Mesothelial cell of epicardium (in vitro differentiated cells): ENCODE results near the gene FAM184A. TPM values are rescaled to one million over a fixed set of nuclear protein-coding genes. Genes with fewer than 3 reads are reported as not detected.

Experiments used
- DNase-seq, 2 experiments: peaks; one replicate each; pipeline ENCODE4 v3.0.0; 2021; ENCODE audit warnings: low spot score in 2 of 2; ENCODE audit not compliant: unreplicated experiment in 2 of 2
- H3K27ac Mint-ChIP-seq: 2 replicates; pipeline ENCODE4 v1.8.0; 2021; ENCODE audit warnings: mixed read lengths
- H3K27me3 Mint-ChIP-seq: 2 replicates; pipeline ENCODE4 v1.8.0; 2021; ENCODE audit warnings: low read depth, mixed read lengths
- H3K36me3 Mint-ChIP-seq: 2 replicates; pipeline ENCODE4 v1.8.0; 2021; ENCODE audit warnings: mixed read lengths
- H3K4me1 Mint-ChIP-seq: 2 replicates; pipeline ENCODE4 v1.8.0; 2021; ENCODE audit warnings: mixed read lengths
- H3K4me3 Mint-ChIP-seq: 2 replicates; pipeline ENCODE4 v1.8.0; 2021; ENCODE audit warnings: mild to moderate bottlenecking, moderate library complexity, mixed read lengths
- H3K9me3 Mint-ChIP-seq: 2 replicates; pipeline ENCODE4 v1.8.0; 2021; ENCODE audit warnings: mixed read lengths
- total RNA-seq: library from RNA; stranded (reverse); gene quantifications from 3 replicates; pipeline ENCODE4 v1.2.1, GENCODE V29; 2021
- TF ChIP-seq, protein P1 (sequence below): fragments of 200-600 bp; sonication (generic); IDR thresholded peaks from one replicate; pipeline ENCODE4 v1.5.0; 2021; ENCODE audit warnings: antibody characterized with exemption; ENCODE audit not compliant: unreplicated experiment

Gene FAM184A
- total RNA-seq, 1 donor from 2014 or later: 4.1 TPM

DNA sequence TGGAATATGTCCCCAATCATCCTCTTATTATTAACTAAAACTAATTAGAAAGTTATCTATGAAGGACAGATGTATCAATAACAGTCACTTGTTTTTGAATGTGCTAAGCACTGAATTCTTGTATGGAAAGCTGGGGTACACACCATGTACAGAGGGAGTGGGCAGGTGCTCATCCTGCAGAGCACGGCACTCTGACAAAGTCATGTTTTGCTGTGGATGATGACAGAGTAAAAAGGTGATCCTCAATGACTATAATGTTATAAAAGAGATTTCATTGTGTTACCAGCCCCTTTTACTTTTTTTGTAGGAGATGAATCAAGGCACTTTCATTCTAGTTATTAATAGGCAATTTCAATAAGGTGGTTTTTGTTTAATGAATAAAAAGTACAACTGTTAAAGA is 92.2 kb downstream of the FAM184A start:
- TF ChIP-seq, protein P1, sequence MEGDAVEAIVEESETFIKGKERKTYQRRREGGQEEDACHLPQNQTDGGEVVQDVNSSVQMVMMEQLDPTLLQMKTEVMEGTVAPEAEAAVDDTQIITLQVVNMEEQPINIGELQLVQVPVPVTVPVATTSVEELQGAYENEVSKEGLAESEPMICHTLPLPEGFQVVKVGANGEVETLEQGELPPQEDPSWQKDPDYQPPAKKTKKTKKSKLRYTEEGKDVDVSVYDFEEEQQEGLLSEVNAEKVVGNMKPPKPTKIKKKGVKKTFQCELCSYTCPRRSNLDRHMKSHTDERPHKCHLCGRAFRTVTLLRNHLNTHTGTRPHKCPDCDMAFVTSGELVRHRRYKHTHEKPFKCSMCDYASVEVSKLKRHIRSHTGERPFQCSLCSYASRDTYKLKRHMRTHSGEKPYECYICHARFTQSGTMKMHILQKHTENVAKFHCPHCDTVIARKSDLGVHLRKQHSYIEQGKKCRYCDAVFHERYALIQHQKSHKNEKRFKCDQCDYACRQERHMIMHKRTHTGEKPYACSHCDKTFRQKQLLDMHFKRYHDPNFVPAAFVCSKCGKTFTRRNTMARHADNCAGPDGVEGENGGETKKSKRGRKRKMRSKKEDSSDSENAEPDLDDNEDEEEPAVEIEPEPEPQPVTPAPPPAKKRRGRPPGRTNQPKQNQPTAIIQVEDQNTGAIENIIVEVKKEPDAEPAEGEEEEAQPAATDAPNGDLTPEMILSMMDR: no peak
- DNase-seq: no peak
- peaks cover 2% of the 10 kb centered on the region for H3K36me3 Mint-ChIP-seq
- no peak overlapping the region for H3K27ac Mint-ChIP-seq
- H3K4me3 Mint-ChIP-seq: no peak overlapping the region
- no peaks in the 10 kb centered on the region for H3K27me3 Mint-ChIP-seq
- H3K9me3 Mint-ChIP-seq: no peaks in the 10 kb centered on the region
- H3K4me1 Mint-ChIP-seq: no peaks in the 10 kb centered on the region

- Mint-ChIP-seq H3K9me3 (no peaks in the 10 kb centered on the region), H3K27me3 (no peaks in the 10 kb centered on the region), H3K4me3 (no peak overlapping the region), H3K27ac (no peak overlapping the region), H3K36me3 (no peaks in the 10 kb centered on the region), H3K4me1 (no peaks in the 10 kb centered on the region)
- TF ChIP-seq, protein P1: no peak
- no peak for DNase-seq
These were observed 93.2 kb downstream of the FAM184A start for GRCh38 chr6:118985123-118985830.

DNA sequence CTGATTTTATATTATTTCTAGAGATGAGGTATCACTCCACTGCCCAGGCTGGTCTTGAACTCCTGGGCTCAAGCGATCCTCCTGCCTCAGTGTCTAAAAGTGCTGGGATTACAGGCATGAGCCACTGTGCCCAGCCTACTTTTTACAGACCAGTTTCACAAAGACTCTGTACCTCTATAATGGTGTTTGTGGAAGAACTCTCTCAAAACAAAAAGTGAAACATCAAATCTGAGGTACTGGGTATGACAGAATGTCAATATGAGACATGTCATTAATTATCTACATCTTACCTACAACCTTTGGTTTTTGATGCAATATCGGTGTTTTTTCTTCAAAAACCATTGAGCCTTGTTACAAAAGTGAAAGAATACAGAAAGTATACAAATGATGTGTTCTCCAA is 94.1 kb downstream of the FAM184A start:
- Mint-ChIP-seq H3K9me3 (no peaks in the 10 kb centered on the region), H3K27ac (no peak overlapping the region), H3K4me1 (no peaks in the 10 kb centered on the region), H3K4me3 (no peak overlapping the region), H3K27me3 (no peaks in the 10 kb centered on the region), H3K36me3 (no peaks in the 10 kb centered on the region)
- DNase-seq: no peak
- TF ChIP-seq, protein P1: no peak

DNA sequence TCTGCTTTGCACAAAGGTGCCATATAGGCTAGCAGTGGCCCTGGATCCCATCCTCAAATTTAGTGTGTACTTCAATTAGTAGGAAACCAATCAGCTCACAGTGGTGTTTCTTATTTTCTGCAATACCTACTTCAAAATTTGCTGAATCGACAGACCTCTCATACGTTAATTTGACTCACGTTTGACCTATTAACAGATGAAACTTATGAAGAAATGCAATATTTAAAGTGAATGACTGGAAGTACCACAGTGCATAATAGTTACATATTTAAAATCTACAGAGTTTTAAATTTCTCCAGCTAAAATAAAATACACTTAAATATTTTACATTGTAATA is 95.9 kb downstream of the FAM184A start:
- DNase-seq: no peak
- Mint-ChIP-seq H3K4me3 (no peak overlapping the region), H3K27ac (no peak overlapping the region), H3K4me1 (peaks cover 3% of the 10 kb centered on the region), H3K36me3 (peaks cover 3% of the 10 kb centered on the region), H3K9me3 (no peaks in the 10 kb centered on the region), H3K27me3 (no peaks in the 10 kb centered on the region)
- TF ChIP-seq, protein P1: no peak

- H3K4me1 Mint-ChIP-seq: peaks cover 3% of the 10 kb centered on the region
- DNase-seq: no peak
- H3K4me3 Mint-ChIP-seq: no peak overlapping the region
- no peak overlapping the region for H3K27ac Mint-ChIP-seq
- no peaks in the 10 kb centered on the region for H3K27me3 Mint-ChIP-seq
- no peaks in the 10 kb centered on the region for H3K9me3 Mint-ChIP-seq
- TF ChIP-seq, protein P1: no peak
- peaks cover 3% of the 10 kb centered on the region for H3K36me3 Mint-ChIP-seq
These were observed 96.4 kb downstream of the FAM184A start for GRCh38 chr6:118981884-118982574.
